HG03139 (cell line): Measurements from ENCODE around the gene SLC25A4.
A peak's percentile ranks its signal among the peaks of the same experiment; 100 is the strongest.

Experiments
- ATAC-seq: cut with Tn5 transposase; IDR thresholded peaks from one replicate; pipeline ENCODE4 v1.9.1; 2021; ENCODE audit not compliant: unreplicated experiment

The SLC25A4 gene

GRCh38 chr4:185119927-185120630 is 23.0 kb upstream of the SLC25A4 start:
- no peak for ATAC-seq

GRCh38 chr4:185120631-185120946 is 22.5 kb upstream of the SLC25A4 start:
- ATAC-seq = no peak

GRCh38 chr4:185122681-185123345 is 20.3 kb upstream of the SLC25A4 start:
- ATAC-seq = no peak

- no peak for ATAC-seq
Measured at GRCh38 chr4:185124006-185124405, 19.1 kb upstream of the SLC25A4 start.

- ATAC-seq = no peak
Measured at GRCh38 chr4:185127021-185127925, 15.8 kb upstream of the SLC25A4 start.

GRCh38 chr4:185128272-185129119 is 14.6 kb upstream of the SLC25A4 start:
- ATAC-seq = peak; percentile 56

- peak; percentile 52 for ATAC-seq
Measured at GRCh38 chr4:185134307-185134869, 8.7 kb upstream of the SLC25A4 start.

- no peak for ATAC-seq
Measured at GRCh38 chr4:185137233-185137925, 5.7 kb upstream of the SLC25A4 start.

- no peak for ATAC-seq
Measured at GRCh38 chr4:185138161-185138560, 4.9 kb upstream of the SLC25A4 start.

- ATAC-seq = no peak
Measured at GRCh38 chr4:185139736-185140135, 3.3 kb upstream of the SLC25A4 start.

GRCh38 chr4:185141777-185142176 is 1.3 kb upstream of the SLC25A4 start:
- ATAC-seq = no peak

- ATAC-seq = no peak
Measured at GRCh38 chr4:185142564-185142911, 528 bp upstream of the SLC25A4 start.

- ATAC-seq = peak; percentile 14
Measured at GRCh38 chr4:185143601-185143969, 519 bp downstream of the SLC25A4 start.

- ATAC-seq = no peak
Measured at GRCh38 chr4:185144601-185145240, 1.7 kb downstream of the SLC25A4 start.

- no peak for ATAC-seq
Measured at GRCh38 chr4:185145572-185145971, 2.5 kb downstream of the SLC25A4 start.

- ATAC-seq = no peak
Measured at GRCh38 chr4:185149392-185149791, 6.3 kb downstream of the SLC25A4 start.

GRCh38 chr4:185151296-185151695 is 8.2 kb downstream of the SLC25A4 start:
- no peak for ATAC-seq

- peak; percentile 96 for ATAC-seq
Measured at GRCh38 chr4:185165605-185166063, 22.6 kb downstream of the SLC25A4 start.

- ATAC-seq = no peak
Measured at GRCh38 chr4:185167234-185167633, 24.2 kb downstream of the SLC25A4 start.
